GM21619 (cell line): ENCODE data around the gene CLCN5.

ENCODE experiments used
- ATAC-seq: cut with Tn5 transposase; IDR thresholded peaks from one replicate; pipeline ENCODE4 v1.9.1; 2021; ENCODE audit not compliant: unreplicated experiment

CLCN5 gene

DNA sequence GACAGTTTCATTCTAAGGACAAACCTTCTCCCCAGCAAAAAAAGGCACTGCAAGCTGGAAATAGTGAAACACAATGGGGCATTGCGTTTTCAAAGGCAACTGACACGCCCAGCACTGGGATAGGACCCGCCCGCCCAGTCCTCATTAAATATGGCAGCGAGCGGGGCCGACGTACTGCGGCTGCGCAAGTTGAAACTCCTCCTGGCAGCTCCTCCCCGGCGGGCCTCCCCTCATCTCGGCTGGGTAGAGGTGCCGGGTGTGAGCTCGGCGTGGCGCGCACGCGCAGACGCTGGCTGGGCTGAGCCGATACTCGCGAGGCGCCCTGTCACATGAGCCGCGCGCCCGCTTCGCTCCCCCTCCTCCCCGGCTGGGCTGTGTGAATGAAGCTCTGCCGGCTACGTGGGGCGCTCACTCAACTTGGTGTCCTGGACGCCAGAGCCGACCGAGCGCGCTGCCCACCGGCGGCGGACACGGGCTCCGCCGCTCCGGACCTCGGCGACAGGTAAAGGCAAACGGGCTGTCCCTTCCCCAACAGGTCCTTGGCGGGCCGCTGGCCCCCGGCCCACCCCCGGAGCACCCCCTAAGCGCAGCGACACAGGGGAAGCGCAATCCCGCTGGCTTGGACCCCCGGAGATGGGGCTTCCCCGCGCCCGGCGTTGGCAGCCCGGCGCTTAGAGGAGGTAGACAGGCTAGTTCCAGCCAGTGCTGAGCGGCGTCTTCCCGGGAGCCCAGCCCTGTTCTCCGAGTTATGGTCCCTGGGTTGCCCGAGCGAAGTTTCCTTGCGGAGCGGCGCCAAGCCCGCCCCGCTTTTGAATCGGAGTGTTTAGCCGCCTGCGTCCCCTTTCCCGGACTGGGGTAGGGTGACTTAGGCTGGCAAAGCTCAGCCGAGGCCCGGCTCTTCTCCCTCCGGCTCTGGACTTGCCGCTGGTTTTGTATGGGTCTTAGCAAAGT lies at the start of gene CLCN5:
Gene CLCN5, plus strand, starts transcription at position 306 of the 951 bp plus-strand sequence. CDS start 2,703 bp downstream, outside the sequence.
- peak; percentile 97 for ATAC-seq

DNA sequence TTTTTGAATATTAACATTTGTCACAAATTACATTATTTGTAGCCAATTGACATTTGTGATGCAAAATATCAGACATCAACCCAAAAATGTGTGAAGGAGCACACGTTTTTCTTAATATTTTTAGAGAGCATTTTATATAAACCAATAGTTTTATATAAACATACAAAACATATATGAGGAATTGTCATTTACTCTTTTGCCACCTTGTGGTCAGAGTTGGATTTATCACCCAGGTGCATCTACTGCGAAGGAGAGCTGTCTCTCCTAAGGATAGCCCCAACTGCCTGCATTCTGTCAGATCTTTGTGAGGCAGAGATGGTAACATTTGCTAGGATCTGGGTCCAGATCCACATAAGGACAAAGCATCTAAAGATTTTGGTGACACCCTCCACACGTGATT lies 45.6 kb upstream of the CLCN5 start:
- no peak for ATAC-seq

DNA sequence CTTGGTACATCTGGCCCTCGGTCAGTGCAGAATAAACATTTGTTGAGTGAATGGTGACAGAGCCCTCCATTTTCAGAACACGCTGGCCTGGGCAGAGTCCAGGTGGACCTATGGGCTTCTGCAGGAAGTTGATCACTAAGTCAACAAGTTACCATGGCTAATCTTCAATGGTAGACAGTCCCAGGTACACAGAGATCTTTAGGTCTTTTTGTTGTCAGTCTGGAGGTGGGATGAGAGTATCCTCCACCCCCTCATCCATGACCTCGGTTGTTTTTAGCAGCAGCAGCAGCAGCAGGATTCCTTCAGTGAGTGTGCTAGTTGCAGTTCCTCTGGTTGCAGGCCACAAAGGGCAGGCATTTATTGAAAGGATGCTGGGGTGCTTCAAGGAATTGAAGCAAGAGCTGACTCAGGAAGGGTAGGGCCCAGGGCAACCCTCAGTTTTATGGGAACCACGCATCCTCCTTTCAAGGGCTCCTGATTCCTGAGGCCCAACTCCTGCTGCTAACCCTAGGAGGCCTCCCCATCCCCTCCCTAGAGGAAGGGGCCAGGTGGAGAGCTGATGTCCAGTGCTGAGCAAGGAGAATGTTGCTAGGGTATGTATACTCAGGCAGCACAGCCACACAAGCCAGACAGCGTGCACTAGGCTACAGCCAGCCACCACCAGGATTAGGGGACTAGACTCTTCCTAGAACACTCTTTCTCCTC lies 44.8 kb upstream of the CLCN5 start:
- no peak for ATAC-seq

DNA sequence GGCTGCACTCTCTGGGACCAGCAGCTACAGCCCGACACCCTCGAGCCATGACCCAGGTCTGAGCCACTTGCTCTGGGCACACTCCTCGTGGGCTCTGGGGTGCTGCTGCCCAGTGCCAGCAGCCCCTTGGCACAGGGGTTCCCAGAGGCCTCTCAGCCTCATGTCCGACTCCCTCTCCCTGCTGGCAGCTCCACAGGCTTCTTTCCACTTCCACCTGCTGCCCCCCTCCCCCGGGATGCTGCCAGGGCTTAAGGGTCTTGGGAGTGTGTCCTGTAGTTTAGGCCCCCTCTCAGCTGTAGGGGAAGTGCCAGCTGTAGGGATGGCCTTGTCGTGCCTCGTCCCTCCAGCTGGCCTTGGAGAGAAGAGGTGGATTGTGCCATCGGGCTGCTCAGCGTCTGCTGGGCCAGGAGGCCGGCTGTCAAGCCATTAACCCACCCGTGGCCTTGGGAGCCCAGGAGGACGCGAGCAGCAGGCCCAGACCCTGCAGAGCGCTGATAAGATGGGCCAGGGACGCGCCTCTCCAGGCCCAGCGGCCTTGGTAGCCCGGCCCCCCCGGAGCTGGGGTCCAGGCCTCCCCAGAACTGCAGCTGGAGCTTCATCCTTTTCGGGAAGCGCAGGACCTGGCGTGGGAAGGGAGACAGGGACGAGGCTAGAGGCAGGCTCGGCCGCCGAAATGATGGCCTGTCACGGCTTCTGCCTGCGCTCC lies 44.1 kb upstream of the CLCN5 start:
- ATAC-seq: no peak

DNA sequence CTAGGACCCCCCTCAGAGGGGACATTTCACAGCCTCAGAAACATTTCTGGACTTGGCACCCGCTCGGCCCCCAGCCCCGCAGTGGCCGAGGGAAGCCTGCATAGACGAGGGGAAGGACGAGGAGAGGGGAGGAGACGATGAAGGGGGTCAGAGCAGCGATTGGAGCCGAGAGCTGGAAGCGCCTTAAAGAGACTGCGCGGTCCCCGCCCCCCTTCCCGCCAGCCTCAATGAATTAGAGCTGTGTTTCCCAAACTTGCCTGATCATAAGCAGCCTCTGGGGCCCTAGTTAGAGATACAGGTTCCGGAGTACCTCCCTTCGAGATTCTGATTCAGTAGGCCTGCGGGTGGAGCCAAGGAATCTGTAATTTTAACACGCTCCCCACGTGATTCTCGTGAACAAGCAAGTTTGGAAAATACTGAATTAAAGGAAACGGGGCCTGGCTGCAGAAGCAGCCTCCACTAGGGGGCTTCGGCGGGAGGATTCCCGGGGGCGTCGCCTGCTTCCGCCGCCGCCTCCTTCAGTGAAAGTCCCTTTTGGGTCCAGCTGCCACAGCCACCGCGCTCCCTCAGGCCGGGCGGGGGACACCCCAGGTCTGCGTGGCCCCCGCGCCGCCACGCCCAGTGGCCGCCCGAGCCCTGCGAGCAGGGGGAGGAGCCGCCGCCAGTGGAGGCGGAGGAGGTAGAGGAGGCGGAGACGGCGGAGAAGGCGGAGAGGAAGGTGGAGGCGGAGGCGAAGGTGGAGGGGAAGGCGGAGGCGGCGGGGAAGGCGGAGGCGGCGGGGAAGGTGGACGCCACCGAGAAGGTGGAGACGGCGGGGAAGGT lies 43.4 kb upstream of the CLCN5 start, which contains the start of gene USP27X:
Gene USP27X, plus strand, starts transcription at position 651 of the 822 bp plus-strand sequence. CDS start 824 bp downstream, outside the sequence.
- peak; percentile 89 for ATAC-seq

DNA sequence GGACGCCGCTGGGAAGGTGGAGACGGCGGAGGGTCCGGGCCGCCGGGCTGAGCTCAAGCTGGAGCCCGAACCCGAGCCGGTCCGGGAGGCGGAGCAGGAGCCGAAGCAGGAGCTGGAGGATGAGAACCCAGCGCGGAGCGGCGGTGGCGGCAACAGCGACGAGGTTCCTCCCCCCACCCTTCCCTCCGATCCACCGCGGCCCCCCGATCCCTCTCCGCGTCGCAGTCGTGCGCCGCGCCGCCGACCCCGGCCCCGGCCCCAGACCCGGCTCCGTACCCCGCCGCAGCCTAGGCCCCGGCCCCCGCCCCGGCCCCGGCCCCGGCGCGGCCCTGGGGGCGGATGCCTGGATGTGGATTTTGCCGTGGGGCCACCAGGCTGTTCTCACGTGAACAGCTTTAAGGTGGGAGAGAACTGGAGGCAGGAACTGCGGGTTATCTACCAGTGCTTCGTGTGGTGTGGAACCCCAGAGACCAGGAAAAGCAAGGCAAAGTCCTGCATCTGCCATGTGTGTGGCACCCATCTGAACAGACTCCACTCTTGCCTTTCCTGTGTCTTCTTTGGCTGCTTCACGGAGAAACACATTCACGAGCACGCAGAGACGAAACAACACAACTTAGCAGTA lies 42.6 kb upstream of the CLCN5 start:
- ATAC-seq: peak; percentile 13

DNA sequence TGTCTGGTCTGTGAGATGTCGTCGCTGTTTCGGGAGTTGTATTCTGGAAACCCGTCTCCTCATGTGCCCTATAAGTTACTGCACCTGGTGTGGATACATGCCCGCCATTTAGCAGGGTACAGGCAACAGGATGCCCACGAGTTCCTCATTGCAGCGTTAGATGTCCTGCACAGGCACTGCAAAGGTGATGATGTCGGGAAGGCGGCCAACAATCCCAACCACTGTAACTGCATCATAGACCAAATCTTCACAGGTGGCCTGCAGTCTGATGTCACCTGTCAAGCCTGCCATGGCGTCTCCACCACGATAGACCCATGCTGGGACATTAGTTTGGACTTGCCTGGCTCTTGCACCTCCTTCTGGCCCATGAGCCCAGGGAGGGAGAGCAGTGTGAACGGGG lies 41.7 kb upstream of the CLCN5 start:
- no peak for ATAC-seq

DNA sequence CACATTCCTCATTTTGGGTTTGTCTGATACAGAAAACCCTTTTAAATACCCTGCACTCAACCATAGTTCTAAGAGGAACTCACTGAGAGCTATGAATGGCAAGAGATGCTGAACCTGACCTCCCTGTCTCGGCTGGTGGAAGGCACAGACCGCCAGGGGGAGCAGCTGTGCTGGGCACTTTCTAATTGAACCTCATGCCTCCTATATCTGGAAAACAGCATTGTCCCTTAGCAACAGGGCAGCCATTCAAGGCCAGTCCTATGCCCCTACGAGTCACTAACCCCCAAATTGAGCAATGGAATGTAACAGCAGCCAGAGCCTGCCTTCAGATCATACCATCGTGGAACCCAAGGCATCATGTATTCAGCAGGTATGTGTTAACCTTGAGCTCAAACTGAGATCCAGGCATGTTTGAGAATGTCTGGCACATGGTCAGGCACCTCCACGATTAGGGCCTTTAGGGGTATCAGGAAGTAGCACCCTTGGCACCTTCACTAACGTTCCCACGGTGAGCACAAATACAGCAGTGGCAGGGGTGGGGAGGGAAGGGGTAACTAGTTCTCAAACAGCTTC lies 38.0 kb upstream of the CLCN5 start:
- ATAC-seq: no peak

DNA sequence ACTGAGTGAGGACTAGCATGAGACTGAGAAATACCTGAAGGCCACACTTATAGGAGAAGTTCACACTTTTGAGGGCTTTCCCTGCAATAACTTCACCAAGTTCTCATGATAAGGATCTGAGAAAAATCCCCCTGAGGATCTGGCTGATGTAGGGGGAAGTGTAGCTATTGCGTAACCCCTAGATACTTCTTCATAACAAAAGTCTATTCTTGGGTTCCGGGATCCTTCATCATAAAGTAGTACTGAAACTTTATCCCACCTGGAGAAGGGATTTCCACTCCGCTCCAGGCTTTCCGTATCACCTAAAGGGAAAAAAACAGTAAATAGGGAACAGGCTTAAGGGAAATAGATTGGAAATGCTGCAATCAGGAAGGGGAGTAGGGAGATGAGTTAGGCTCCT lies 29.9 kb upstream of the CLCN5 start:
- no peak for ATAC-seq

DNA sequence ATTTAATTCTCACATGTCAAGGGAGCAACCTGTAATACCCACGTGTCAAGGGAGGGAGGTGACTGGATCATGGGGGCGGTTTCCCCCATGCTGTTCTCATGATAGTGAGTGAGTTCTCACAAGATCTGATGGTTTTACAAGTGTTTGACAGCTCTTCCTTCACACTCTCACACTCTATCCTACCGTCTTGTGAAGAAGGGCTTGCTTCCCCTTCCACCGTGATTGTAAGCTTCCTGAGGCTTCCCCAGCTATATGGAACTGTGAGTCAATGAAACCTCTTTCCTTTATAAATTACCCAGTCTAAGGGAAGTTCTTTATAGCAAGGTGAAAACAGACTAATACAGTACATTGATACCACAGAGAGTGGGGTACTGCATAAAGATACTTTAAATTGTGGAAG lies 25.4 kb upstream of the CLCN5 start:
- no peak for ATAC-seq

DNA sequence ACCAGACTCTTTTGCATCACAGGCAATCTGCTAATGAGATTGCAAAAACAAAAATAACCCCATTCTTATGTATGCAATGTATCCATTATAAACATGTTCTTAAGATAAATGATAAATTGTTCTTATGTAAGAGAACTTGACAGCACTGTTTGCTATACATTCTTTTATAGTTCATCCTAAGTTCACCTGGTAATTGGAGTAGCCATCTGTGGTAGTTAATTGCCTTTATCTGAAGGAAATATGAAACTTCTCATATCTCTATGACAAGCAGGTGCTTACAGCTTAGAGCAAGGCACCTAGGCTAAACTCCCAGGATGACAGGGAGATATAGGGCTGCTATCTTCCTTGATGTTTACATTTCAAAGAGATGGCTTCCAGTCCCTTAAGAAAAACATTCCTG lies 21.3 kb upstream of the CLCN5 start:
- ATAC-seq: no peak

DNA sequence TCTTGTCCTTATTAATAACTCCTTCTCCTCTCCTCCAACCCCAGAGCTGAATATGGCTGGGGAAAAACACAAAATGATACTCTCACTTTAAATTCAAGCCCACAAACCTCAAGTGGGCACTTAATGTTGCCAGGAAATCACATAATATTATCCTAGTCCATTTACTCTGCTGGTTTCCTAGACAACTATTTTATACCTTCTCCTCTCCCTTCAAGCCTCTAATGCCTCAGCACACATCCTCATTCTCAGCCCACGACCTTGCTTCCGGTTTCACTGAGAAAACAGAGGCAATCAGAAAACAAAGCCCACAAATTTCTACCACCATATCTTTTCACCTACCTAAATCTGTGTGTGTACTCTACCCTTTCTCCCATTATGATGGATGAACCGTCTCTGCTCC lies 12.1 kb upstream of the CLCN5 start:
- ATAC-seq: no peak

DNA sequence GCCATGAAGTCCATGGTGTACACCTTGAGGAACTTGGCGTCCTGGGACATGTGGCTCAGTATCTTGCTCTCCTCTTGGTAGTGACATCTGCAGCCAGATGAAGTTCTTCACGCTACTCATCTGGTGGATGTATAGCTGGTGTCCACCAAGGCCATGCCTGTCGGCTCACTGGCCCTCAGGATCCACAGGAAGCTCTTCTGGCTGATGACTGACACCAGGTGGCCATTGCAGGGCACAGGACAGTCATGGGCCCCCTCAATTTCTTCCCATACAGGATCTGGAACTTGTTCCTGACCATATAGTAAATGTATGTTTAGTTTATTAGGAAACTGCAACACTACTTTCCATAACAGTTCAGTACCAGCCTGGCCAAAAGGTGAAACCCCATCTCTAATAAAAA lies 10.3 kb upstream of the CLCN5 start:
- no peak for ATAC-seq

DNA sequence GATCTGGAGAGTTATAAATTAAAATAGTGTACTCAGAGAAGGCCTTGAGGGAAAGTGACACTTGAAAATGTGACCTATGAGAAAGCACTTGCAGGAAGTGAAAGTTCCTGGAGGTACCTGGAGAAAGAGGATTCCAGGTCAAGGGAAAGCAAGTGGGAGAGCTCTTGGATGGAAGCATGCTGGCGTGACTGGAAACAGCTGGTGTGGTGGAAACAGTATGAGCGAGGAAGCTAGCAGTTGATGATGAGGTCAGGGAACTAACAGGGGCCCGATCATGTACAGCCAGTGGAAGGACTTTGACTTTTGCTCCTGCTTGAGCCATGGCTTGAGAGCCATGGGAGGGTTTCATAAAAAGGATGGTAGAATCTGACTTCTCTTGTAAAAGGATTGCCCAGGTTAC lies 9.5 kb upstream of the CLCN5 start:
- no peak for ATAC-seq

DNA sequence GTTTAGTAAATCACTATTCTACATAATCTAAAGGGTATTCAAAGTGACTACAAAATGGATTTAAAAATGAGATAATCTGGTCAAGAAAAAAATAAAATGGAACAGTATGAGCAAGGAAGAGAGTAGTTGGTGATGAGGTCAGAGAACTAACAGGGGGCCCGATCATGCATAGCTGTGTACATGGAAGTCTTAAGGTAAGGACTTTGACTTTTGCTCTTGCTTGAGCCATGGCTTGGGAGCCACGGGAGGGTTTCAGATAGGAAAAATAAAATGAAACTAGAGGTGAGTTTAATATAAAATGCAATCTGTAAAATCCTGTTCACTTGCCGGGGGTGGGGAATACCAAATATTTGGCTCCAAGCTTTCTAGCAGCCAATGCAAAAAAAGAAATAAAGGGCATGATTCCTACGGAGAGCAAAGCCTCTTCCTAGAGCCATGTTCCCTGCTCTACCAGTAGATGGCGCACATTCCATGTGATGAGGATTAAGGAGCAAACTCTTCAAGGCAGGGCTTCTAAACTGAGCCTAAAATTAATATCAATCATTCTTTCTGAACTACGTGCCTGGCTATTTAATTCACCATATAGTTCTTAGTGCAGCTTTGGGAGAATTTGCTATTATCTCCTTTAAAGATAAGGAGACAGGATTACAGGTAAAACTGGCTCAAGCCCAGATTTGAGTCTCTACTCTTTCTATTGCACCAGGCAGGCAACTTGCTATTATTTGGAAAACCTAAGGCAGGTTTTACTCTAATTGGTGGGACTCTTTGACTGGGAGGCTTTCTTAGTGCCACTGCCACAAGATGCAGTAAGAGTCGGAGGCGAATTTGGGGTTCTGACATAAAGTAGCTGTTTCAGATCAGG lies 6.8 kb upstream of the CLCN5 start:
- ATAC-seq: no peak

DNA sequence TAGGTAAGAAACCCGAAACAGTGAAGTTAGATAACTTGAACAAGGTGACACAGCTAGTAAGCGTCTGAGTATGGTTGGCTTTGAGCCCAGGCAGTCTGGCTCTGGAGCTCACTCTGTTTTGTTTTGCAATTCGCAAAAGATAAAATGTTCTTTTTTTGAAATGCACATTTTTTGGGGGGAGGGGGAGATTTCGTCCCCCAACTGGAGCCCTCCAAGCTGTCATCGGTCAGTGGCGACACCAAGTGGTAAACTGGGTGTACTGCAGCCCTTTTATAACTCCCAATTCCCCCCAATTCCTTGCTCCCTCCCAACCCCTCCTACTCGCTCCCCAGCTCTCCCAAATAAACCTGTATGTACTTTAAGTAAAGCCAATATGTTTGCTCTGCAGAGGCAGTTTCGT lies 2.8 kb upstream of the CLCN5 start:
- no peak for ATAC-seq

DNA sequence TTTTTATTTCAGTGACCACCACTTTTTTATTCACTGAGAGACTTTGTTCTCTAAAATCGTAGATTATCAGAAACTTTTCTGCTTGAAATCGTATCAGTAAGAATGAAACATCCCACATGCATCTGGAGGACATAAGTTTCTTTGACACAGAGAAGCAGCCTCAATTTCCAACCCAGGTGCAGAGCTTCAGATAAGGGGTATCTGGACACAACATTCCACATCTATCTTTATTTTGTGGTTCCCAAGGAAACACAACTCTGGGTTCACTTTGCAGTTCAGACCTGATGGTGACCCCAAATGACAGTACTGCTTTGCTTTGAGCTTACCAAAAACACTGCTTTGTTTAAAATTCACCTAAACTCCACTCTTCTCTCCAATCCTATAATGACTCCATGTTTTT lies 1.3 kb upstream of the CLCN5 start:
- ATAC-seq: no peak

DNA sequence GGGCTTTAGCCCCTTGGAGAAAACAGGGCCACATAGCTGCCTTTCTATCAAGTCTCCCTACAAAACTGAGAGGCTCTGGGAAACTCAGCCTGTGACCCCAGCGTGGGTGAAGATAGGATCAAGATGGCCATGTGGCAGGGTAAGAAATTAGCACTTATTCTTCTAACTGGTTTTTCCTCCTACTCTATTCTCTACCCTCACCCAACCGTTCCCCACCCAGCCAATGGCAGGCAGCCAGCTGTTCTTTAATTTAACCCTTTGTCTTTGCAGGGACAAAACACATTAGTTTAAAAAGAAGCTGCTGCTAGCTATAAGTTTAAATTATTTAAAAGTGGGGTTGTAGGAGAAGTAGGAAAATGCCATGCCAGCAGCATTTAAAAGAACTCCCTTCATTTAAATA lies 2.8 kb downstream of the CLCN5 start:
- no peak for ATAC-seq

DNA sequence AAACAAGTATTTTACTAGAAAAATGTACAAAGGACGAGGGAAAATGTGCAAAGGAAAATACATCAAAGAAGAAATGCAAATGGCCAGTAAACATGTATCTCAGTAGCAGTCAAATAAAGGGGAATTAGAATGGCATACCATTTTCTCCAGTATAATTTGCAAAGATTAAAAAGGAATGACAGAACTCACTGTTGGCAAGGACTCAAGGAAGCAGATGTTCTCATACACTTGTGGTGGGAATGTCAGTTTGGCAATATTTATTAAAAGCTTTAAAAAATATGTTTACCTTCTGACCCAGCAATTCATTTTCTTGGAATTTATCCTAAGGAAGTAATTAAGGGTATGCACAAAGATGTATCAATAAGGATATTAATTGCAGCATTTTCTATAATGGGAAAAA lies 7.6 kb downstream of the CLCN5 start:
- no peak for ATAC-seq
